Fibroblast of lung (primary cell): ENCODE results near the gene ARHGEF39. TPM values are rescaled to one million over a fixed set of nuclear protein-coding genes. Genes with fewer than 3 reads are reported as not detected.

Experiments
- DNase-seq, 2 donors: peaks; one replicate each; pipeline versions ENCODE4 v3.0.0 to v3.0.0-alpha.2; 2010; ENCODE audit warnings: low read depth in 2 of 2
- H2AFZ ChIP-seq: 2 replicates; pipeline ENCODE4 v1.5.1; 2012; ENCODE audit warnings: low read length, control low read depth, inconsistent platforms
- H3K27ac ChIP-seq: 2 replicates; pipeline ENCODE4 v1.5.1; 2011; ENCODE audit warnings: low read length, control low read depth; ENCODE audit not compliant: insufficient read depth
- H3K27me3 ChIP-seq: 2 replicates; pipeline ENCODE4 v1.5.1; 2011; ENCODE audit warnings: mild to moderate bottlenecking, low read length; ENCODE audit not compliant: control insufficient read depth, insufficient read depth
- H3K36me3 ChIP-seq: 2 replicates; pipeline ENCODE4 v1.5.1; 2011; ENCODE audit warnings: low read length; ENCODE audit not compliant: control insufficient read depth, insufficient read depth
- H3K4me1 ChIP-seq: 2 replicates; pipeline ENCODE4 v1.5.1; 2011; ENCODE audit warnings: low read length; ENCODE audit not compliant: control insufficient read depth, insufficient read depth; ENCODE audit errors: extremely low read depth
- H3K4me2 ChIP-seq: 2 replicates; pipeline ENCODE4 v1.5.1; 2011; ENCODE audit warnings: low read length, control low read depth; ENCODE audit not compliant: insufficient read depth; ENCODE audit errors: extremely low read depth
- H3K4me3 ChIP-seq, 4 experiments: fragments of 200-600 bp in 1 of 4; sonication (generic) in 1 of 4; replicated peaks in 1 of 4; 2 replicates each; pipeline ENCODE4 v1.5.1; 2011 to 2016; ENCODE audit warnings: low read length in 4 of 4, low read depth in 3 of 4, mild to moderate bottlenecking in 3 of 4, control low read depth in 2 of 4, inconsistent platforms in 1 of 4, mixed read lengths in 1 of 4; ENCODE audit not compliant: insufficient read depth in 1 of 4; ENCODE audit errors: control extremely low read depth in 1 of 4
- H3K79me2 ChIP-seq: 2 replicates; pipeline ENCODE4 v1.5.1; 2012; ENCODE audit warnings: mild to moderate bottlenecking, low read length, inconsistent platforms; ENCODE audit not compliant: control insufficient read depth, insufficient read depth
- H3K9ac ChIP-seq: 2 replicates; pipeline ENCODE4 v1.5.1; 2011; ENCODE audit warnings: mild to moderate bottlenecking, low read length, control low read depth; ENCODE audit not compliant: insufficient read depth
- H3K9me3 ChIP-seq: 2 replicates; pipeline ENCODE4 v1.5.1; 2012; ENCODE audit warnings: low read depth, low read length; ENCODE audit not compliant: control insufficient read depth, insufficient read depth
- H4K20me1 ChIP-seq: 2 replicates; pipeline ENCODE4 v1.5.1; 2011; ENCODE audit warnings: low read length; ENCODE audit not compliant: control insufficient read depth, insufficient read depth; ENCODE audit errors: extremely low read depth
- EZH2 ChIP-seq: IDR thresholded peaks from 2 replicates; pipeline ENCODE4 v1.5.1; 2012; ENCODE audit warnings: low read length, control low read depth, mild to moderate bottlenecking; ENCODE audit errors: missing control alignments
- polyA plus RNA-seq, 2 donors: library from polyadenylated mRNA; depleted of rRNA in 1 of 2; stranded (reverse) in 1 of 2; unstranded in 1 of 2; fragments of >200 nt; gene quantifications; 2 replicates each; pipeline ENCODE4 v1.2.1, GENCODE V29; 2011 to 2012; ENCODE audit warnings: missing spikeins in 1 of 2
- total RNA-seq: library from RNA; depleted of rRNA; stranded (reverse); fragments of >200 nt; gene quantifications from 2 replicates; pipeline ENCODE4 v1.2.1, GENCODE V29; 2014
- TF ChIP-seq, protein P1 (sequence below), 2 donors: IDR thresholded peaks in 1 of 2; conservative IDR thresholded peaks in 1 of 2; 1 replicate in 1 of 2; 2 replicates in 1 of 2; pipeline ENCODE4 v1.5.1; 2011 to 2012; ENCODE audit warnings: low read length in 2 of 2, control low read depth in 1 of 2, inconsistent platforms in 1 of 2, low read depth in 1 of 2, mild to moderate bottlenecking in 1 of 2

Gene ARHGEF39
- total and polyA plus RNA-seq, 2 donors (not counting 1 experiment from before 2014, with no cell fraction given), result 0.66 to 0.77 TPM

DNA sequence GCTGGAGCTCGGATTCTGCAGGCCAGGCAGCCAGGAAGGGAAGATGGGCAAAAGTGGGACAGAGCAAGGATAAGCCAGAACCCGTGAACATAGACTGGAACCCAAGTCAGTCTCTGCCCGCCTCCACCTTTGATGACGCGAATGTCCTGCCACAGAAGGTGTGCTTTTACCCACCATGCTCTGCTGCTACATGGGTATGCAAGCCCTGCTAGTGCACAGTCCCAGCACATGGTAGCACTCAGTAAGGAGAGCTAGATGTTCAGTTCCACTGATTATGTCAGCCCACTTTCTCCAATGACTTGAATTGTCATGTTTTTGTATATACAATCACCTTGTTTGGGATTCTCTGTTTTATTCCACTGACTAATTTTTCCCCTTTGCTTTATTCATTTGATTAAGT lies 35.4 kb downstream of the ARHGEF39 start:
- Histone ChIP-seq H3K27ac (no peak overlapping the region), H3K36me3 (no peaks in the 10 kb centered on the region), H3K4me2 (no peak overlapping the region), H3K27me3 (no peaks in the 10 kb centered on the region), H3K79me2 (no peaks in the 10 kb centered on the region), H3K9me3 (no peaks in the 10 kb centered on the region), H3K4me3 (no peak overlapping the region), H2AFZ (no peak overlapping the region), H3K9ac (no peak overlapping the region), H3K4me1 (no peaks in the 10 kb centered on the region), H4K20me1 (no peaks in the 10 kb centered on the region)
- TF ChIP-seq EZH2, result no peak
- TF ChIP-seq, protein P1, sequence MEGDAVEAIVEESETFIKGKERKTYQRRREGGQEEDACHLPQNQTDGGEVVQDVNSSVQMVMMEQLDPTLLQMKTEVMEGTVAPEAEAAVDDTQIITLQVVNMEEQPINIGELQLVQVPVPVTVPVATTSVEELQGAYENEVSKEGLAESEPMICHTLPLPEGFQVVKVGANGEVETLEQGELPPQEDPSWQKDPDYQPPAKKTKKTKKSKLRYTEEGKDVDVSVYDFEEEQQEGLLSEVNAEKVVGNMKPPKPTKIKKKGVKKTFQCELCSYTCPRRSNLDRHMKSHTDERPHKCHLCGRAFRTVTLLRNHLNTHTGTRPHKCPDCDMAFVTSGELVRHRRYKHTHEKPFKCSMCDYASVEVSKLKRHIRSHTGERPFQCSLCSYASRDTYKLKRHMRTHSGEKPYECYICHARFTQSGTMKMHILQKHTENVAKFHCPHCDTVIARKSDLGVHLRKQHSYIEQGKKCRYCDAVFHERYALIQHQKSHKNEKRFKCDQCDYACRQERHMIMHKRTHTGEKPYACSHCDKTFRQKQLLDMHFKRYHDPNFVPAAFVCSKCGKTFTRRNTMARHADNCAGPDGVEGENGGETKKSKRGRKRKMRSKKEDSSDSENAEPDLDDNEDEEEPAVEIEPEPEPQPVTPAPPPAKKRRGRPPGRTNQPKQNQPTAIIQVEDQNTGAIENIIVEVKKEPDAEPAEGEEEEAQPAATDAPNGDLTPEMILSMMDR (conservative IDR thresholded peaks at IDR 0.05 in 1 of 2, IDR thresholded peaks at IDR 0.05 in 1 of 2; ENCODE audit: low read depth in 1 of 2, low read length in 2 of 2), result no peak
- no peak for DNase-seq

DNA sequence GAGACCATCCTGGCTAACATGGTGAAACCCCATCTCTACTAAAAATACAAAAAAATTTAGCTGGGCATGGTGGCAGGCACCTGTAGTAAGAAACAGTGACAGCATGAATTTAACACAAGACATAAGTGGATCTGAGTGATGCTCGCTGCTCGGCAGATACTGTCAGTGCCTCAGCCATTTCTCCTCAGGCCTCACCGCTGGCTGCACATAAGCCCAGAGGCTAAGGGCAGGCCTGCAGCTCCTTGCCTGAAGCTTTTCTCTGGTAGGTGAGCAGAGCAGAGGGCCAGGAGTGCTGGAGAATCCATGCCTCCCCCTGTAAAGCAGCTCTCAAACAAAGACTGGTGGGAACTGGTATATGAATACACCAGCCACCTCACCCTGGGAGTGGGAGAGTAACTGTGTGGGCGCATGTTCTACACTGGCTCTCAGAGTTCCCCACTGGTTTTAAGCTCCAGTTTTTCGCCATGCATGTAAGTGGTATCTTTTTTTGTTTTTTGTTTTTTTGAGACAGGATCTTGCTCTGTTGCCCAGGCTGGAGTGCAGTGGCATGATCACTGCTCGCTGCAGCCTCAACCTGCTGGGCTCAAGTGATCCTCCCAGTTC lies 36.5 kb downstream of the ARHGEF39 start:
- TF ChIP-seq EZH2, result no peak
- TF ChIP-seq, protein P1 (conservative IDR thresholded peaks at IDR 0.05 in 1 of 2, IDR thresholded peaks at IDR 0.05 in 1 of 2; ENCODE audit: low read depth in 1 of 2, low read length in 2 of 2), result no peak
- H3K27ac ChIP-seq, result no peak overlapping the region
- no peak overlapping the region for H2AFZ ChIP-seq
- no peaks in the 10 kb centered on the region for H3K79me2 ChIP-seq
- no peak overlapping the region for H3K4me3 ChIP-seq
- H3K27me3 ChIP-seq, result no peaks in the 10 kb centered on the region
- no peaks in the 10 kb centered on the region for H4K20me1 ChIP-seq
- no peak for DNase-seq
- no peaks in the 10 kb centered on the region for H3K36me3 ChIP-seq
- no peaks in the 10 kb centered on the region for H3K4me1 ChIP-seq
- H3K9me3 ChIP-seq, result no peaks in the 10 kb centered on the region
- no peak overlapping the region for H3K9ac ChIP-seq
- no peak overlapping the region for H3K4me2 ChIP-seq

DNA sequence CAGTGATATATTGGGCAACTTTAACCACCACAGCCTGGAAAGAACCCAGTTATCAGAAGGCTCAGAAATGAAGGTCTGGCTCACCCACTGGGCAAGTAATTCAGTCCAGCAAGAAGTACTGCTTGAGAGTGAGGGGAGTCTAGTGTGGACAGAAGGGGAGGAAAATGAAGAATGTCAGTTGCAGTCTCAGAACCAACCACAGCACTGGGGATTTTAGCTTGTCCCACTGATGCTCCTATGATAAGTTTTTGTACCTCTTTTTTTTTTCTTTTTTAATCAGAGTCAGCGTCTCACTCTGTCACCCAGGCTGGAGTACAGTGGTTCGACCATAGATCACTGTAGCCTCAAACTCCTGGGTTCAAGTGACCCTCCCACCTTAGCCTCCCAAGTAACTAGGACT lies 37.4 kb downstream of the ARHGEF39 start:
- Histone ChIP-seq H3K4me2 (no peak overlapping the region), H3K9me3 (no peaks in the 10 kb centered on the region), H3K4me3 (no peak overlapping the region), H3K36me3 (no peaks in the 10 kb centered on the region), H2AFZ (no peak overlapping the region), H3K79me2 (no peaks in the 10 kb centered on the region), H3K27me3 (no peaks in the 10 kb centered on the region), H3K27ac (no peak overlapping the region), H3K9ac (no peak overlapping the region), H3K4me1 (no peaks in the 10 kb centered on the region), H4K20me1 (no peaks in the 10 kb centered on the region)
- no peak for DNase-seq
- TF ChIP-seq EZH2, result no peak
- TF ChIP-seq, protein P1 (conservative IDR thresholded peaks at IDR 0.05 in 1 of 2, IDR thresholded peaks at IDR 0.05 in 1 of 2; ENCODE audit: low read depth in 1 of 2, low read length in 2 of 2), result no peak
